HCT116 (cell line): ENCODE results near the gene FAM228B. TPM values are rescaled to one million over a fixed set of nuclear protein-coding genes. Genes with fewer than 3 reads are reported as not detected.

Source experiments
- ATAC-seq: fragments of 200-7000 bp; cut with Tn5 transposase; 2 replicates; pipeline ENCODE4 v1.9.1; 2020; ENCODE audit warnings: mild to moderate bottlenecking, moderate library complexity
- BruUV-seq: library from RNA; stranded (reverse); fragments of 400-500 nt; replicated peaks from 2 replicates; lab custom pipeline; 2021; lab: Mats Ljungman, UMichigan
- CTCF ChIA-PET: fragments of 300-600 bp; sonication (Branson Sonifier 250); formaldehyde crosslinking; loops from one replicate; lab custom pipeline; 2021; ENCODE audit warnings: antibody characterized with exemption; lab: Charles Lee
- POLR2A ChIA-PET: fragments of 300-600, 350-600 bp; sonication (Branson Sonifier 250); formaldehyde crosslinking; loops from one replicate; lab custom pipeline; 2021; ENCODE audit warnings: antibody characterized with exemption; lab: Charles Lee
- RAD21 ChIA-PET, 2 experiments: fragments of 300-600 bp; sonication (Branson Sonifier 250); formaldehyde crosslinking; loops; one replicate each; lab custom pipeline; 2023; ENCODE audit warnings: low total read pairs in 2 of 2; ENCODE audit not compliant: uncharacterized antibody in 2 of 2, unreplicated experiment in 2 of 2, low non-redundant PET in 1 of 2; lab: Charles Lee
- DNase-seq: peaks from one replicate; pipeline ENCODE4 v3.0.0-alpha.2; 2010; ENCODE audit warnings: low read depth, low spot score
- H2AFZ ChIP-seq: fragments of 200-600 bp; shearing (Covaris generic), sonication (generic); 2 replicates; pipeline ENCODE4 v1.6.1; 2017; ENCODE audit warnings: low read depth, mixed run types, mixed read lengths, antibody characterized with exemption, low read length; ENCODE audit not compliant: poor library complexity, severe bottlenecking
- H3K27ac ChIP-seq: 2 replicates; pipeline ENCODE4 v1.5.1; 2012; ENCODE audit warnings: low read depth, low read length
- H3K27me3 ChIP-seq: fragments of 200-600 bp; sonication (generic); 2 replicates; pipeline ENCODE4 v1.6.1; 2016; ENCODE audit warnings: mixed run types, low read length, mixed read lengths; ENCODE audit not compliant: insufficient read depth
- H3K36me3 ChIP-seq, 2 experiments: fragments of 200-500 bp in 1 of 2; fragments of 200-600 bp in 1 of 2; sonication (Bioruptor generic) in 1 of 2; sonication (generic) in 1 of 2; 2 replicates each; pipeline versions ENCODE4 v1.5.1 to v1.6.1; 2014 to 2016; ENCODE audit warnings: low read length in 2 of 2, inconsistent platforms in 1 of 2, mixed read lengths in 1 of 2, mixed run types in 1 of 2; ENCODE audit not compliant: insufficient read depth in 2 of 2, control insufficient read depth in 1 of 2
- H3K4me1 ChIP-seq, 2 experiments: fragments of 200-600 bp in 1 of 2; sonication (generic) in 1 of 2; 2 replicates each; pipeline versions ENCODE4 v1.5.1 to v1.6.1; 2012 to 2017; ENCODE audit warnings: low read length in 2 of 2, inconsistent platforms in 1 of 2, mild to moderate bottlenecking in 1 of 2, mixed read lengths in 1 of 2, mixed run types in 1 of 2, moderate library complexity in 1 of 2; ENCODE audit not compliant: insufficient read depth in 2 of 2, control insufficient read depth in 1 of 2
- H3K4me2 ChIP-seq: fragments of 200-600 bp; sonication (generic); 2 replicates; pipeline ENCODE4 v1.6.1; 2017; ENCODE audit warnings: mixed run types, low read length, mixed read lengths
- H3K4me3 ChIP-seq, 2 experiments: fragments of 200-600 bp in 1 of 2; sonication (generic) in 1 of 2; replicated peaks in 1 of 2; 2 replicates each; pipeline ENCODE4 v1.5.1; 2011 to 2016; ENCODE audit warnings: low read length in 2 of 2, control low read depth in 1 of 2, low read depth in 1 of 2, mild to moderate bottlenecking in 1 of 2, mixed read lengths in 1 of 2, mixed run types in 1 of 2
- H3K79me2 ChIP-seq: fragments of 200-600 bp; sonication (generic); 2 replicates; pipeline ENCODE4 v1.6.1; 2017; ENCODE audit warnings: mild to moderate bottlenecking, mixed run types, low read length, moderate library complexity, mixed read lengths; ENCODE audit not compliant: insufficient read depth
- H3K9ac ChIP-seq: fragments of 200-600 bp; sonication (generic); 2 replicates; pipeline ENCODE4 v1.6.1; 2016; ENCODE audit warnings: low read length, mixed read lengths
- H3K9me2 ChIP-seq: fragments of 200-600 bp; sonication (generic), shearing (Covaris generic); 2 replicates; pipeline ENCODE4 v1.6.1; 2017; ENCODE audit warnings: mixed run types, mild to moderate bottlenecking, moderate library complexity; ENCODE audit not compliant: insufficient read depth
- H3K9me3 ChIP-seq, 2 experiments: fragments of 200-500 bp in 1 of 2; fragments of 200-600 bp in 1 of 2; sonication (Bioruptor generic) in 1 of 2; sonication (generic) in 1 of 2; 2 replicates each; pipeline ENCODE4 v1.6.1; 2014 to 2017; ENCODE audit warnings: low read length in 2 of 2, mixed read lengths in 2 of 2, inconsistent platforms in 1 of 2, low read depth in 1 of 2, mild to moderate bottlenecking in 1 of 2, mixed run types in 1 of 2, moderate library complexity in 1 of 2; ENCODE audit not compliant: control insufficient read depth in 1 of 2, insufficient read depth in 1 of 2
- H4K20me1 ChIP-seq: fragments of 200-600 bp; sonication (generic), shearing (Covaris generic); 2 replicates; pipeline ENCODE4 v1.6.1; 2017; ENCODE audit warnings: mixed run types, mild to moderate bottlenecking, moderate library complexity; ENCODE audit not compliant: insufficient read depth
- CBX3 ChIP-seq: IDR thresholded peaks from 2 replicates; pipeline ENCODE4 v1.6.1; 2012; ENCODE audit warnings: low read depth
- CTCF ChIP-seq, 3 experiments: fragments of 200-600 bp in 1 of 3; sonication (generic) in 1 of 3; IDR thresholded peaks in 2 of 3; conservative IDR thresholded peaks in 1 of 3; 2 replicates each; pipeline ENCODE4 v1.5.1; 2012 to 2017; ENCODE audit warnings: low read depth in 2 of 3, low read length in 2 of 3, antibody characterized with exemption in 1 of 3, borderline replicate concordance in 1 of 3, control low read depth in 1 of 3, mild to moderate bottlenecking in 1 of 3, mixed read lengths in 1 of 3, mixed run types in 1 of 3, moderate library complexity in 1 of 3; ENCODE audit not compliant: insufficient read depth in 1 of 3
- EZH2 ChIP-seq: fragments of 200-600 bp; sonication (generic); IDR thresholded peaks from 2 replicates; pipeline ENCODE4 v1.6.1; 2017; ENCODE audit warnings: antibody characterized with exemption, mixed run types
- POLR2A ChIP-seq: IDR thresholded peaks from 2 replicates; pipeline ENCODE4 v1.7.0; 2011; ENCODE audit warnings: borderline replicate concordance; ENCODE audit not compliant: insufficient read depth, insufficient read length; ENCODE audit errors: extremely low read depth
- POLR2AphosphoS5 ChIP-seq: IDR thresholded peaks from 2 replicates; pipeline ENCODE4 v1.6.1; 2011; ENCODE audit warnings: mild to moderate bottlenecking, low read depth, low read length, moderate library complexity
- RAD21 ChIP-seq: IDR thresholded peaks from 2 replicates; pipeline ENCODE4 v1.6.1; 2012; ENCODE audit warnings: low read depth, mild to moderate bottlenecking
- SP1 ChIP-seq: IDR thresholded peaks from 2 replicates; pipeline ENCODE4 v1.6.1; 2012; ENCODE audit warnings: low read depth
- TCF7L2 ChIP-seq: IDR thresholded peaks from 2 replicates; pipeline ENCODE4 v1.7.0; 2011; ENCODE audit warnings: borderline replicate concordance, inconsistent platforms; ENCODE audit not compliant: insufficient read depth, insufficient read length; ENCODE audit errors: extremely low read depth
- YY1 ChIP-seq: IDR thresholded peaks from 2 replicates; pipeline ENCODE4 v1.6.1; 2011; ENCODE audit warnings: low read length, low read depth, moderate library complexity, mild to moderate bottlenecking; ENCODE audit not compliant: insufficient replicate concordance; ENCODE audit errors: extremely low read depth
- intact Hi-C: fragments of 100-400 bp; cut with micrococcal nuclease; formaldehyde crosslinking; loops from 2 replicates; pipeline ENCODE4 v1.10.0; 2022
- total RNA-seq: library from RNA; stranded (reverse); gene quantifications from one replicate; pipeline ENCODE4 v1.2.1, GENCODE V29; 2021; ENCODE audit not compliant: unreplicated experiment
- TF ChIP-seq, protein P1 (sequence below): IDR thresholded peaks from 2 replicates; pipeline ENCODE4 v1.6.1; 2011; ENCODE audit warnings: mild to moderate bottlenecking, low read length, moderate library complexity; ENCODE audit not compliant: insufficient replicate concordance; ENCODE audit errors: extremely low read depth

The FAM228B gene
- total RNA-seq, 1 experiment from 2014 or later = 5.6 TPM

DNA sequence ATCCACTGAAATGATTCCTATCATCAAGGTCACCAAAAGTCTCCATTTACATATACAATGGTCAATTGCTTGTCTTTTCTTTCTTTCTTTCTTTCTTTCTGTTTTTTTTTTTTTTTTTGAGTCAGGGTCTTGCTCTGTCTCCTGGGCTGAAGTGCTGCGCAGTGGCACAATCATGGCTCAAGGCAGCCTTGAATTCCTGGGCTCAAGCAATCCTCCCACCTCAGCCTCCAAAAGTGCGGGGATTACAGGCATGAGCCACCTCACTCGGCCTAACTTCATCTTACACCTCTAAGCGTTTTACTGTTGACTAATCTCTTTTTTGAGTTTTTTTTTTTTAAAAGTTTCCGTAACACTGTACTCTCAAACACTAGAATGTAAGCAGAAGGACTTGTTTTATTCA is 48.0 kb upstream of the FAM228B start:
- RAD21 ChIA-PET = no interaction called here
- POLR2A ChIA-PET = interaction anchor here (1.8 to 2.9 kb wide), 2 partner anchors 15 to 28 kb away, joined by 4 to 32 read pairs; partner anchors contain the start of gene WDCP
- ATAC-seq (no peak), DNase-seq (no peak)
- intact Hi-C loops = loop anchor here (5.0 kb wide), 1 partner anchor 133 kb away; the partner anchor contains the start of gene UBXN2A
- H3K4me2 ChIP-seq = peak overlapping the region; percentile 72
- no peak overlapping the region for H2AFZ ChIP-seq
- H3K4me3 ChIP-seq = peak overlapping the region; percentile 49 to 73
- no peaks in the 10 kb centered on the region for H3K27me3 ChIP-seq
- peaks cover 56% of the 10 kb centered on the region for H3K79me2 ChIP-seq
- H3K4me1 ChIP-seq = peaks cover 4 to 15% of the 10 kb centered on the region in 2 experiments; a peak in 3 of 4 replicates
- TF ChIP-seq YY1 (no peak), SP1 (no peak)
- H4K20me1 ChIP-seq = no peaks in the 10 kb centered on the region
- H3K9ac ChIP-seq = peak overlapping the region; percentile 77
- H3K27ac ChIP-seq = peak overlapping the region; percentile 81; the same call in 1 of the 2 replicates
- H3K36me3 ChIP-seq = peaks cover 18 to 20% of the 10 kb centered on the region in 2 experiments; a peak in 3 of 4 replicates
- H3K9me3 ChIP-seq = no peaks in the 10 kb centered on the region
- CTCF ChIA-PET = no interaction called here
- no peaks in the 10 kb centered on the region for H3K9me2 ChIP-seq
- BruUV-seq = no TSS peak

GRCh38 chr2:24075915-24076848 is 47.1 kb upstream of the FAM228B start, which contains the start of gene SF3B6:
Gene SF3B6, minus strand, starts transcription at chr2:24076326. Its CDS starts 97 bp downstream, at chr2:24076229.
- TSS peak; percentile 69 for BruUV-seq
- H3K27ac ChIP-seq = peak within 1 kb of the TSS; percentile 81
- H3K4me2 ChIP-seq = peak within 1 kb of the TSS; percentile 83
- H3K4me3 ChIP-seq = peak within 1 kb of the TSS; percentile 73 to 77
- TF ChIP-seq CBX3 (no peak), CTCF (IDR thresholded peaks at IDR 0.05 in 2 of 3, conservative IDR thresholded peaks at IDR 0.05 in 1 of 3; ENCODE audit: borderline replicate concordance in 1 of 3, insufficient read depth in 1 of 3, low read depth in 2 of 3, low read length in 2 of 3) (no peak), POLR2AphosphoS5 (peak; percentile 96), EZH2 (no peak), YY1 (peak; percentile 85), RAD21 (no peak), TCF7L2 (peak; percentile 62), POLR2A (peak; percentile 63)
- TF ChIP-seq, protein P1, sequence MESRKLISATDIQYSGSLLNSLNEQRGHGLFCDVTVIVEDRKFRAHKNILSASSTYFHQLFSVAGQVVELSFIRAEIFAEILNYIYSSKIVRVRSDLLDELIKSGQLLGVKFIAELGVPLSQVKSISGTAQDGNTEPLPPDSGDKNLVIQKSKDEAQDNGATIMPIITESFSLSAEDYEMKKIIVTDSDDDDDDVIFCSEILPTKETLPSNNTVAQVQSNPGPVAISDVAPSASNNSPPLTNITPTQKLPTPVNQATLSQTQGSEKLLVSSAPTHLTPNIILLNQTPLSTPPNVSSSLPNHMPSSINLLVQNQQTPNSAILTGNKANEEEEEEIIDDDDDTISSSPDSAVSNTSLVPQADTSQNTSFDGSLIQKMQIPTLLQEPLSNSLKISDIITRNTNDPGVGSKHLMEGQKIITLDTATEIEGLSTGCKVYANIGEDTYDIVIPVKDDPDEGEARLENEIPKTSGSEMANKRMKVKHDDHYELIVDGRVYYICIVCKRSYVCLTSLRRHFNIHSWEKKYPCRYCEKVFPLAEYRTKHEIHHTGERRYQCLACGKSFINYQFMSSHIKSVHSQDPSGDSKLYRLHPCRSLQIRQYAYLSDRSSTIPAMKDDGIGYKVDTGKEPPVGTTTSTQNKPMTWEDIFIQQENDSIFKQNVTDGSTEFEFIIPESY = peak; percentile 76
- no peaks in the 10 kb centered on the region for H4K20me1 ChIP-seq
- H2AFZ ChIP-seq = no peak within 1 kb of the TSS
- ChIA-PET CTCF (interaction anchor here (1.0 to 1.7 kb wide), 4 partner anchors 8 to 252 kb away, joined by 3 to 10 read pairs (median 8); partner anchors contain the start of genes ATAD2B and TP53I3), POLR2A (interaction anchor here (0.7 to 2.9 kb wide), 10 partner anchors 8 to 149 kb away, joined by 3 to 32 read pairs (median 6); partner anchors contain the start of genes ATAD2B, FKBP1B, TP53I3 and WDCP), RAD21 (interaction anchor here (0.6 to 1.6 kb wide), 5 partner anchors 24 to 252 kb away, joined by 3 to 6 read pairs (median 4); partner anchors contain the start of genes ATAD2B (in 1 of the 2) and WDCP (in 1 of the 2))
- H3K9ac ChIP-seq = peak within 1 kb of the TSS; percentile 77
- H3K9me3 ChIP-seq = no peaks in the 10 kb centered on the region
- peaks cover 18 to 20% of the 10 kb centered on the region in 2 experiments; a peak in 3 of 4 replicates for H3K36me3 ChIP-seq
- peaks cover 4 to 15% of the 10 kb centered on the region in 2 experiments; a peak in 3 of 4 replicates for H3K4me1 ChIP-seq
- no peaks in the 10 kb centered on the region for H3K27me3 ChIP-seq
- peak; percentile 86 for ATAC-seq
- peak; percentile 99 for DNase-seq
- H3K9me2 ChIP-seq = no peaks in the 10 kb centered on the region
- H3K79me2 ChIP-seq = peaks cover 49% of the 10 kb centered on the region
- intact Hi-C loops = loop anchor here (1.0 to 5.0 kb wide), 3 partner anchors 8 to 134 kb away; partner anchors contain the start of genes TP53I3 and UBXN2A
